Thyroid gland (tissue), 4 donors: ENCODE data around the gene APLP2.

Experiments used
- CTCF ChIP-seq, 6 experiments: fragments of 200-600 bp in 3 of 6; fragments of 450-650 bp in 3 of 6; sonication (generic) in 3 of 6; IDR thresholded peaks; one replicate each; pipeline ENCODE4 v1.5.1; 2016 to 2019; ENCODE audit warnings: antibody characterized with exemption in 6 of 6, mild to moderate bottlenecking in 2 of 6, inconsistent platforms in 1 of 6, moderate library complexity in 1 of 6
- POLR2A ChIP-seq, 2 donors: fragments of 450-650 bp; IDR thresholded peaks; one replicate each; pipeline ENCODE4 v1.6.1; 2017; ENCODE audit warnings: antibody characterized with exemption in 2 of 2, mild to moderate bottlenecking in 2 of 2, moderate library complexity in 1 of 2

GRCh38 chr11:130170345-130170744, 100.7 kb downstream of the APLP2 start:
- TF ChIP-seq CTCF (IDR thresholded peaks at IDR 0.05): no peak
- no peak for TF ChIP-seq POLR2A (IDR thresholded peaks at IDR 0.05)
